ENCODE measurements around the gene SYNJ2. TPM values are rescaled to one million over a fixed set of nuclear protein-coding genes. Genes with fewer than 3 reads are reported as not detected.

Gene SYNJ2
- total and polyA plus RNA-seq, 2 experiments from 2014 or later: 20.5 to 28.6 TPM

DNA sequence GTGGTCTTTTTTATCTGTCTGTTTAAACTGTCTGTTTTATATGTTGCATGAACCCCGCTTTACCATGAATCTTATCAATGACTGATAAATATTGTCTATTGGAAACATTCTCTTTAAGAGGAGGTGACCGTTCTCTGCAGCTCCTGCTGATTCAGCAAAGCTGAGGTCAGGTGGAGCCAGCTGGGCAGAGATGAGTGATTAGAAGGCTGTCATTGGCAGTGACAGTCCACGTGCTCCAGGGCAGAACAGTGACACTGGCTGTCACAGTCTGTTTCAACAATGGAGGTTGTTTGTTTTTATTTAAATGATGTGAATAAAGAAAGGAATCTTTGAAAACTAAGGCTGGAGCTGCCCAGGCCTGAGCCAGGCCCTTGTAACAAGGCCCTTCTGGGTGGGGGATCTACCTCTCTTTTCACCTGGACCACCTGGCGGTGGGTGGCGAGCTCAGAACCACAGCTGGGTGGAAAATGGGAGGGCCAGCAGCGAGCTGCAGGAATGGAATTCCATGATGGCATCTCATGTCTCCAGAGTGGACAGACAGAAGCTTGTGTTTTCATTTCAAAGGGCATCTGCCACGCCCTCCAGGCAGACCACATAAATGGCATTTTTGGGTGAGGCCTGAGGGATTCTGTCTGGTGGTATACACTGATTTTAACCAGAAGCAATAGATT lies 12.6 kb downstream of the SYNJ2 start:
- Histone ChIP-seq H3K27me3 (replicated peaks; ENCODE audit: insufficient read depth) (no peaks in the 10 kb centered on the region), H3K4me2 (ENCODE audit: unreplicated experiment) (no peak overlapping the region), H3K36me3 (ENCODE audit: low read depth) (no peaks in the 10 kb centered on the region), H3K4me1 (ENCODE audit: insufficient read depth) (peaks cover 33% of the 10 kb centered on the region), H3K27ac (no peak overlapping the region), H3K9ac (no peak overlapping the region), H3K9me2 (ENCODE audit: insufficient read depth) (no peaks in the 10 kb centered on the region), H3K9me3 (ENCODE audit: low read depth) (no peaks in the 10 kb centered on the region), H3K79me2 (ENCODE audit: insufficient read depth) (peaks cover 100% of the 10 kb centered on the region), H4K20me1 (ENCODE audit: insufficient read depth) (no peaks in the 10 kb centered on the region), H2AFZ (no peak overlapping the region), H3K4me3 (no peak overlapping the region), H3F3A (ENCODE audit: insufficient read depth) (no peaks in the 10 kb centered on the region)
- whole genome bisulfite sequencing, 2 experiments (ENCODE audit: low coverage in 1 of 2, low lambda C conversion rate in 2 of 2, missing lambda C conversion rate in 2 of 2): 89 to 92% methylated on average over 7 of the region's 7 CpGs
- no peak for TF ChIP-seq EZH2 (IDR thresholded peaks at IDR 0.05; ENCODE audit: insufficient read depth, poor library complexity, severe bottlenecking)
- TF ChIP-seq EZH2phosphoT487 (IDR thresholded peaks at IDR 0.05; ENCODE audit: insufficient read depth, low read depth): no peak
- in situ Hi-C loops (cut with MboI): no loop called here
- DNase-seq: no peak

- H3K27ac ChIP-seq: no peak overlapping the region
- H3K79me2 ChIP-seq (ENCODE audit: insufficient read depth): peaks cover 100% of the 10 kb centered on the region
- no peak overlapping the region for H3K4me3 ChIP-seq
- H3K4me2 ChIP-seq (ENCODE audit: unreplicated experiment): no peak overlapping the region
- no peak overlapping the region for H3K9ac ChIP-seq
- peaks cover 22% of the 10 kb centered on the region for H3K4me1 ChIP-seq (ENCODE audit: insufficient read depth)
- no peaks in the 10 kb centered on the region; the same call in 1 of the 2 replicates for H3F3A ChIP-seq (ENCODE audit: insufficient read depth)
- no peak for DNase-seq
- no peak for TF ChIP-seq EZH2 (IDR thresholded peaks at IDR 0.05; ENCODE audit: insufficient read depth, poor library complexity, severe bottlenecking)
- TF ChIP-seq EZH2phosphoT487 (IDR thresholded peaks at IDR 0.05; ENCODE audit: insufficient read depth, low read depth): no peak
- in situ Hi-C loops (cut with MboI): no loop called here
- H3K9me2 ChIP-seq (ENCODE audit: insufficient read depth): no peaks in the 10 kb centered on the region
- H4K20me1 ChIP-seq (ENCODE audit: insufficient read depth): no peaks in the 10 kb centered on the region
- WGBS, 2 experiments (ENCODE audit: low coverage in 1 of 2, low lambda C conversion rate in 2 of 2, missing lambda C conversion rate in 2 of 2): 90 to 92% methylated on average over 12 of the region's 12 CpGs
- no peaks in the 10 kb centered on the region for H3K9me3 ChIP-seq (ENCODE audit: low read depth)
- H3K36me3 ChIP-seq (ENCODE audit: low read depth): no peaks in the 10 kb centered on the region
- H2AFZ ChIP-seq: no peak overlapping the region
- no peaks in the 10 kb centered on the region for H3K27me3 ChIP-seq (replicated peaks; ENCODE audit: insufficient read depth)
Observed at GRCh38 chr6:157995458-157995857, 13.8 kb downstream of the SYNJ2 start.

GRCh38 chr6:157996201-157996712 lies 14.6 kb downstream of the SYNJ2 start:
- Histone ChIP-seq H3K27ac (no peak overlapping the region), H4K20me1 (ENCODE audit: insufficient read depth) (no peaks in the 10 kb centered on the region), H3K27me3 (replicated peaks; ENCODE audit: insufficient read depth) (no peaks in the 10 kb centered on the region), H3K36me3 (ENCODE audit: low read depth) (no peaks in the 10 kb centered on the region), H3F3A (ENCODE audit: insufficient read depth) (no peaks in the 10 kb centered on the region; the same call in 1 of the 2 replicates), H3K9ac (no peak overlapping the region), H3K9me3 (ENCODE audit: low read depth) (no peaks in the 10 kb centered on the region), H3K4me1 (ENCODE audit: insufficient read depth) (peaks cover 22% of the 10 kb centered on the region), H3K4me2 (ENCODE audit: unreplicated experiment) (no peak overlapping the region), H3K79me2 (ENCODE audit: insufficient read depth) (peaks cover 100% of the 10 kb centered on the region), H2AFZ (no peak overlapping the region), H3K9me2 (ENCODE audit: insufficient read depth) (no peaks in the 10 kb centered on the region), H3K4me3 (no peak overlapping the region)
- 93 to 96% methylated on average over 7 of the region's 7 CpGs for WGBS, 2 experiments (ENCODE audit: low coverage in 1 of 2, low lambda C conversion rate in 2 of 2, missing lambda C conversion rate in 2 of 2)
- in situ Hi-C loops (cut with MboI): no loop called here
- DNase-seq: no peak
- no peak for TF ChIP-seq EZH2 (IDR thresholded peaks at IDR 0.05; ENCODE audit: insufficient read depth, poor library complexity, severe bottlenecking)
- no peak for TF ChIP-seq EZH2phosphoT487 (IDR thresholded peaks at IDR 0.05; ENCODE audit: insufficient read depth, low read depth)

- H3K4me2 ChIP-seq (ENCODE audit: unreplicated experiment): no peak overlapping the region
- H3K27me3 ChIP-seq (replicated peaks; ENCODE audit: insufficient read depth): no peaks in the 10 kb centered on the region
- TF ChIP-seq EZH2phosphoT487 (IDR thresholded peaks at IDR 0.05; ENCODE audit: insufficient read depth, low read depth) (no peak), EZH2 (IDR thresholded peaks at IDR 0.05; ENCODE audit: insufficient read depth, poor library complexity, severe bottlenecking) (no peak)
- no peak overlapping the region for H3K9ac ChIP-seq
- 95 to 98% methylated on average over 14 to 15 of the region's 15 CpGs for WGBS, 2 experiments (ENCODE audit: low coverage in 1 of 2, low lambda C conversion rate in 2 of 2, missing lambda C conversion rate in 2 of 2)
- no peak for DNase-seq
- no peaks in the 10 kb centered on the region for H3K36me3 ChIP-seq (ENCODE audit: low read depth)
- H3K4me3 ChIP-seq: no peak overlapping the region
- H3F3A ChIP-seq (ENCODE audit: insufficient read depth): peaks cover 3% of the 10 kb centered on the region
- no peak overlapping the region for H3K27ac ChIP-seq
- no peaks in the 10 kb centered on the region for H4K20me1 ChIP-seq (ENCODE audit: insufficient read depth)
- H3K79me2 ChIP-seq (ENCODE audit: insufficient read depth): peaks cover 100% of the 10 kb centered on the region
- in situ Hi-C loops (cut with MboI): no loop called here
- peaks cover 24% of the 10 kb centered on the region for H3K4me1 ChIP-seq (ENCODE audit: insufficient read depth)
- H3K9me3 ChIP-seq (ENCODE audit: low read depth): no peaks in the 10 kb centered on the region
- H2AFZ ChIP-seq: no peak overlapping the region
- no peaks in the 10 kb centered on the region for H3K9me2 ChIP-seq (ENCODE audit: insufficient read depth)
Observed at GRCh38 chr6:157996918-157997702, 15.4 kb downstream of the SYNJ2 start.
